Measurements from ENCODE around the gene TTC7B. TPM values are rescaled to one million over a fixed set of nuclear protein-coding genes. Genes with fewer than 3 reads are reported as not detected.
A peak's percentile ranks its signal among the peaks of the same experiment; 100 is the strongest.

Gene TTC7B
- total and polyA plus RNA-seq, 10 of the 15 experiments (the other 5 are each of a cell fraction or from before 2014, with no cell fraction given) = under 0.01 to 1.1 (median 0.26) TPM; not detected in 2

- H3K4me2 ChIP-seq (ENCODE audit: control insufficient read depth, insufficient read depth) = no peak overlapping the region
- H3K27ac ChIP-seq (ENCODE audit: control insufficient read depth, insufficient read depth) = no peak overlapping the region
- DNase-seq (ENCODE audit: low read depth, low spot score) = no peak
- in situ Hi-C loops (cut with MboI) = no loop called here
- CTCF ChIA-PET = interaction anchor here (1.3 to 1.4 kb wide), 2 partner anchors 8 to 62 kb away, joined by 4 read pairs; no protein-coding TSS in a partner anchor
- H3K27me3 ChIP-seq (replicated peaks in 1 of 2; ENCODE audit: control insufficient read depth in 2 of 2, insufficient read depth in 2 of 2, low read length in 1 of 2) = peaks cover 2% of the 10 kb centered on the region in 2 experiments; a peak in 3 of 4 replicates
- H3K36me3 ChIP-seq (ENCODE audit: control insufficient read depth in 2 of 2, insufficient read depth in 2 of 2, low read length in 1 of 2) = no peaks in the 10 kb centered on the region
- no peaks in the 10 kb centered on the region for H4K20me1 ChIP-seq (ENCODE audit: control insufficient read depth, insufficient read depth)
- RAD21 ChIA-PET (ENCODE audit: unreplicated experiment) = no interaction called here
- no peak overlapping the region for H3K9ac ChIP-seq (ENCODE audit: control insufficient read depth, insufficient read depth, low read length)
- ATAC-seq = peak; percentile 88
- no peak overlapping the region for H3K4me3 ChIP-seq
- SMC1A ChIA-PET (ENCODE audit: uncharacterized antibody, unreplicated experiment) = interaction anchor here (0.6 kb wide), 1 partner anchor 352 kb away, joined by 3 read pairs; no protein-coding TSS in a partner anchor
- POLR2A ChIA-PET = no interaction called here
- no TSS peak for BruUV-seq (replicated peaks)
- H3K9me3 ChIP-seq (replicated peaks; ENCODE audit: control insufficient read depth, insufficient read depth, low read length) = no peaks in the 10 kb centered on the region; the same call in 1 of the 3 replicates
- H3K4me1 ChIP-seq (ENCODE audit: control insufficient read depth, insufficient read depth, low read length) = no peaks in the 10 kb centered on the region
- no peak for FAIRE-seq
- TF ChIP-seq ZNF24 (IDR thresholded peaks at IDR 0.05) (no peak), GATAD2B (conservative IDR thresholded peaks at IDR 0.05; ENCODE audit: low read depth) (0 out of 2 replicates have a peak, but pooled peaks have one; percentile 31), RUNX3 (IDR thresholded peaks at IDR 0.05; ENCODE audit: low read length) (peak; percentile 61), SPI1 (IDR thresholded peaks at IDR 0.05; ENCODE audit: borderline replicate concordance, insufficient read depth, low read depth, low read length) (no peak), NR2F1 (conservative IDR thresholded peaks at IDR 0.05) (peak; percentile 82), FOS (IDR thresholded peaks at IDR 0.05; ENCODE audit: borderline replicate concordance, extremely low read depth, insufficient read length) (no peak), NR2C1 (IDR thresholded peaks at IDR 0.05) (peak; percentile 67; the same call in 1 of the 2 replicates), TCF3 (IDR thresholded peaks at IDR 0.05; ENCODE audit: borderline replicate concordance, insufficient read depth, low read depth, low read length) (0 out of 2 replicates have a peak, but pooled peaks have one; percentile 26), TCF12 (IDR thresholded peaks at IDR 0.05; ENCODE audit: low read depth, low read length) (peak; percentile 89), BHLHE40 (IDR thresholded peaks at IDR 0.05; ENCODE audit: borderline replicate concordance in 1 of 2, low read depth in 2 of 2, low read length in 1 of 2) (peak in 1 of 2 experiments; percentile 75; a peak in 2 of 4 replicates), MTA2 (IDR thresholded peaks at IDR 0.05; ENCODE audit: low read depth) (0 out of 2 replicates have a peak, but pooled peaks have one; percentile 20)
- intact Hi-C loops (cut with micrococcal nuclease; ENCODE audit: unreplicated experiment) = no loop called here
- no peaks in the 10 kb centered on the region for H3K79me2 ChIP-seq (ENCODE audit: control insufficient read depth, insufficient read depth, low read length)
- 10% methylated on average over 11 of the region's 11 CpGs for WGBS (ENCODE audit: insufficient coverage, insufficient replicate concordance, low lambda C conversion rate, missing lambda C conversion rate)
- no peak overlapping the region for H2AFZ ChIP-seq (ENCODE audit: control insufficient read depth, low read depth, low read length)
Observed at GRCh38 chr14:90820958-90821357, 4.7 kb upstream of the TTC7B start.
